Fibroblast of mammary gland (primary cell): ENCODE results near the gene IL1F10.

Source experiments
- DNase-seq: peaks from one replicate; pipeline ENCODE4 v3.0.0-alpha.2; 2010; ENCODE audit warnings: low read depth
- H3K4me3 ChIP-seq: 2 replicates; pipeline ENCODE4 v1.5.1; 2011; ENCODE audit warnings: low read depth, mild to moderate bottlenecking, low read length, moderate library complexity; ENCODE audit not compliant: control insufficient read depth
- TF ChIP-seq, protein P1 (sequence below): conservative IDR thresholded peaks from 2 replicates; pipeline ENCODE4 v1.5.1; 2011; ENCODE audit warnings: low read depth, low read length, inconsistent platforms; ENCODE audit not compliant: control insufficient read depth, insufficient read depth

Gene IL1F10

DNA sequence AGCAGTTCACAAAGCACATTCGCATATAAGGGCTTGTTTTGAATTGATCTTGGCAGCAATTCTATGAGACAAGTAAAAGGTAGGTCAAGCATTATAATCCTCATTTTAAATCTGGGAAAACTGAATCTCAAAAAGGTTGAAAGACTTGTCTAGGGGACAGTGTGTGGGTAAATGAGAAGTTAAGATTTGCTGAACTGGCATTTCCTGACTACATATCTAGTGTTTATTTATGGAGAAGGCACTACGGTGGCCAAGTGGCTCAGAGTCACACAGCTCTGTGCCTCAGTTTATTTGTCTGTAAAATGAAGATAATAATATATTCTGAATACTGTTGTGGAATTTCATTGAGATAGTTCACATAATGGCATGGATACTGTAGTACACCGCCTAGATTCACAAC, 43.4 kb downstream of the IL1F10 start:
- TF ChIP-seq, protein P1, sequence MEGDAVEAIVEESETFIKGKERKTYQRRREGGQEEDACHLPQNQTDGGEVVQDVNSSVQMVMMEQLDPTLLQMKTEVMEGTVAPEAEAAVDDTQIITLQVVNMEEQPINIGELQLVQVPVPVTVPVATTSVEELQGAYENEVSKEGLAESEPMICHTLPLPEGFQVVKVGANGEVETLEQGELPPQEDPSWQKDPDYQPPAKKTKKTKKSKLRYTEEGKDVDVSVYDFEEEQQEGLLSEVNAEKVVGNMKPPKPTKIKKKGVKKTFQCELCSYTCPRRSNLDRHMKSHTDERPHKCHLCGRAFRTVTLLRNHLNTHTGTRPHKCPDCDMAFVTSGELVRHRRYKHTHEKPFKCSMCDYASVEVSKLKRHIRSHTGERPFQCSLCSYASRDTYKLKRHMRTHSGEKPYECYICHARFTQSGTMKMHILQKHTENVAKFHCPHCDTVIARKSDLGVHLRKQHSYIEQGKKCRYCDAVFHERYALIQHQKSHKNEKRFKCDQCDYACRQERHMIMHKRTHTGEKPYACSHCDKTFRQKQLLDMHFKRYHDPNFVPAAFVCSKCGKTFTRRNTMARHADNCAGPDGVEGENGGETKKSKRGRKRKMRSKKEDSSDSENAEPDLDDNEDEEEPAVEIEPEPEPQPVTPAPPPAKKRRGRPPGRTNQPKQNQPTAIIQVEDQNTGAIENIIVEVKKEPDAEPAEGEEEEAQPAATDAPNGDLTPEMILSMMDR = no peak
- H3K4me3 ChIP-seq = no peak overlapping the region
- no peak for DNase-seq

- no peak for DNase-seq
- no peak overlapping the region for H3K4me3 ChIP-seq
- TF ChIP-seq, protein P1 = no peak
Measured at GRCh38 chr2:113111823-113112287, 44.1 kb downstream of the IL1F10 start.

DNA sequence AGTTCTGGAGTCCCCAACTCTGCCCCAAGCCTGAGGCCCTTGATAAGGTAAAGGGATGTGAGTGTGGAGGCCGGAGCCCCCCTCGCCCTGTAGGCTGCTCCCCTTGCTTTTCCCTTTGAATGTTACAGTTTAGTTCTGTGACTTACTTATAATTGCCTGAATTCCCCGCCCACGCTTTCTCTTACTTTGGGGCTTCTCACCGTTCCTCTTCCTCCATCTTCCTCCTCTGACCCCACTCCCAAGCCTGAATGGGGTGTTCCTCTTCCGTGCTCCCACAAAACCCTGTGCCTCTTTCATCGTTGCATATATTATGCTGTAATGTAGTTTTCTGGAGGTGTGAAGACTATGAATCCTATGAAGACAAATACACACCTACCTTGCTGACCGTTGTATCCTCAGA, 44.7 kb downstream of the IL1F10 start:
- no peak overlapping the region for H3K4me3 ChIP-seq
- TF ChIP-seq, protein P1 = no peak
- DNase-seq = no peak

DNA sequence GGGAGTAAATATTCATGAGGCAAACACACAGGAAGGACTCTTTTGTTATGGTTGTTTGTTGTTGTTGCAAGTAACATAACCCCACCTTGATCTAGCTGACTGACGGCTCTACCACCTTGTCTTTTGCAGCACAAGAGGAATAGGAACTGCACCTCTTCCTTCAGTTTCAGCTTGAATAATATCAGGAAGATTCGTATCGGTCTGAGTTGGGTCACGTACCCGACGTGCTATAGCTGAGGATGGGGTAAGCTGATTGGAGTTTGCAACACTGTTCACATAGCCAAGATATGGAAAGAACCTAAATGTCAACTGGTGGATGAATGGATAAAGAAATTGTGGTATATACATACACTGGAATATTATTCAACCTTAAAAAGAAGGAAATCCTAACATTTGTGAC, 45.1 kb downstream of the IL1F10 start:
- TF ChIP-seq, protein P1 = no peak
- no peak overlapping the region for H3K4me3 ChIP-seq
- no peak for DNase-seq

- TF ChIP-seq, protein P1 = no peak
- no peak for DNase-seq
Measured at GRCh38 chr2:113113807-113114206, 46.0 kb downstream of the IL1F10 start.

GRCh38 chr2:113114224-113114945, 46.6 kb downstream of the IL1F10 start:
- TF ChIP-seq, protein P1 = no peak
- no peak for DNase-seq
- no peak overlapping the region for H3K4me3 ChIP-seq

More at GRCh38 chr2:113113807-113114206, 46.0 kb downstream of the IL1F10 start:
- H3K4me3 ChIP-seq = no peak overlapping the region
